Epithelial cell of esophagus (primary cell): ENCODE measurements around the gene WDR88.

Experiments
- DNase-seq: peaks from one replicate; pipeline ENCODE4 v3.0.0; 2010; ENCODE audit warnings: low read depth
- H3K4me3 ChIP-seq: 2 replicates; pipeline ENCODE4 v1.5.1; 2011; ENCODE audit warnings: mild to moderate bottlenecking, low read length, control low read depth
- CTCF ChIP-seq: IDR thresholded peaks from 2 replicates; pipeline ENCODE4 v1.5.1; 2011; ENCODE audit warnings: low read depth, mild to moderate bottlenecking, low read length, control low read depth, inconsistent platforms; ENCODE audit not compliant: insufficient read depth; ENCODE audit errors: missing control alignments

Gene WDR88

GRCh38 chr19:33193269-33193864 lies 61.5 kb downstream of the WDR88 start:
- TF ChIP-seq CTCF = no peak
- no peak for DNase-seq
- no peak overlapping the region for H3K4me3 ChIP-seq

GRCh38 chr19:33193865-33194362 lies 62.0 kb downstream of the WDR88 start, which contains the start of gene LRP3:
TSS of gene LRP3 (plus strand) at chr19:33194330. CDS start at chr19:33194786, 456 bp downstream.
- H3K4me3 ChIP-seq = peak within 1 kb of the TSS; percentile 51
- no peak for TF ChIP-seq CTCF
- peak; percentile 32 for DNase-seq

- DNase-seq = no peak
- TF ChIP-seq CTCF = no peak
- H3K4me3 ChIP-seq = peak overlapping the region; percentile 51
Measured at GRCh38 chr19:33194532-33194885, 62.6 kb downstream of the WDR88 start.

GRCh38 chr19:33194886-33195644 lies 63.2 kb downstream of the WDR88 start:
- DNase-seq = no peak
- H3K4me3 ChIP-seq = peak overlapping the region; percentile 51
- TF ChIP-seq CTCF = no peak

- H3K4me3 ChIP-seq = peak overlapping the region; percentile 51
- no peak for TF ChIP-seq CTCF
- DNase-seq = no peak
Measured at GRCh38 chr19:33195645-33196347, 63.9 kb downstream of the WDR88 start.

- no peak for TF ChIP-seq CTCF
- no peak overlapping the region for H3K4me3 ChIP-seq
- no peak for DNase-seq
Measured at GRCh38 chr19:33196446-33197193, 64.7 kb downstream of the WDR88 start.
